IMR-90 (cell line): ENCODE results near the gene SMYD5. TPM values are rescaled to one million over a fixed set of nuclear protein-coding genes. Genes with fewer than 3 reads are reported as not detected.

Source experiments
- ATAC-seq: fragments of 200-7000 bp; cut with Tn5 transposase; 2 replicates; pipeline ENCODE4 v1.9.1; 2020; ENCODE audit warnings: low read depth, mild to moderate bottlenecking, moderate library complexity
- BruUV-seq: library from RNA; stranded (reverse); fragments of 400-500 nt; replicated peaks from 2 replicates; lab custom pipeline; 2021; lab: Mats Ljungman, UMichigan
- CTCF ChIA-PET: fragments of 300-600 bp; formaldehyde crosslinking; extraction: SDS; loops from one replicate; lab custom pipeline; 2021; ENCODE audit warnings: antibody characterized with exemption; lab: Yijun Ruan, JAX
- POLR2A ChIA-PET: fragments of 300-600 bp; sonication (Branson Sonifier 250); formaldehyde crosslinking; loops from one replicate; lab custom pipeline; 2022; ENCODE audit warnings: antibody characterized with exemption; ENCODE audit not compliant: unreplicated experiment; lab: Charles Lee
- DNase-seq: peaks from one replicate; pipeline ENCODE4 v3.0.0; 2013
- H2AFZ ChIP-seq: replicated peaks from 2 replicates; pipeline ENCODE3; 2013; ENCODE audit warnings: low read length, mild to moderate bottlenecking; ENCODE audit not compliant: poor library complexity
- H2AK5ac ChIP-seq: 2 replicates; pipeline ENCODE4 v1.6.1; 2013; ENCODE audit warnings: low read depth, low read length, inconsistent platforms
- H2AK9ac ChIP-seq: replicated peaks from 2 replicates; pipeline ENCODE3; 2013; ENCODE audit warnings: mild to moderate bottlenecking, low read depth, low read length, moderate library complexity; ENCODE audit not compliant: poor library complexity
- H2BK120ac ChIP-seq: 2 replicates; pipeline ENCODE4 v1.6.1; 2013; ENCODE audit warnings: low read depth, low read length, inconsistent platforms
- H2BK15ac ChIP-seq: 3 replicates; pipeline ENCODE4 v1.6.1; 2013; ENCODE audit warnings: low read depth, low read length, inconsistent platforms
- H2BK20ac ChIP-seq: 2 replicates; pipeline ENCODE4 v1.6.1; 2013; ENCODE audit warnings: low read depth, mild to moderate bottlenecking, inconsistent platforms, low read length, moderate library complexity
- H2BK5ac ChIP-seq: 2 replicates; pipeline ENCODE4 v1.6.1; 2013; ENCODE audit warnings: mild to moderate bottlenecking, low read depth, low read length, inconsistent platforms; ENCODE audit not compliant: poor library complexity, severe bottlenecking
- H3K14ac ChIP-seq: replicated peaks from 2 replicates; pipeline ENCODE4 v1.6.1; 2013; ENCODE audit warnings: low read depth, low read length, inconsistent platforms
- H3K18ac ChIP-seq: 2 replicates; pipeline ENCODE4 v1.6.1; 2013; ENCODE audit warnings: low read depth, low read length, control low read depth
- H3K23ac ChIP-seq: 2 replicates; pipeline ENCODE4 v1.6.1; 2013; ENCODE audit warnings: low read depth, low read length, inconsistent platforms
- H3K27ac ChIP-seq: 2 replicates; pipeline ENCODE4 v1.5.1; 2013; ENCODE audit warnings: mild to moderate bottlenecking, control low read depth, low read length; ENCODE audit not compliant: insufficient read depth
- H3K27me3 ChIP-seq: 2 replicates; pipeline ENCODE4 v1.6.1; 2013; ENCODE audit warnings: low read length; ENCODE audit not compliant: control insufficient read depth, insufficient read depth
- H3K36me3 ChIP-seq: 2 replicates; pipeline ENCODE4 v1.6.1; 2013; ENCODE audit warnings: low read length, mixed read lengths; ENCODE audit not compliant: control insufficient read depth, insufficient read depth
- H3K4ac ChIP-seq: 2 replicates; pipeline ENCODE4 v1.6.1; 2013; ENCODE audit warnings: low read depth, low read length, inconsistent platforms
- H3K4me1 ChIP-seq: 2 replicates; pipeline ENCODE4 v1.6.1; 2013; ENCODE audit warnings: low read length, mixed read lengths; ENCODE audit not compliant: control insufficient read depth, insufficient read depth
- H3K4me2 ChIP-seq: 2 replicates; pipeline ENCODE4 v1.6.1; 2013; ENCODE audit warnings: low read depth, mild to moderate bottlenecking, control low read depth, low read length, moderate library complexity
- H3K4me3 ChIP-seq: 2 replicates; pipeline ENCODE4 v1.5.1; 2013; ENCODE audit warnings: low read depth, mild to moderate bottlenecking, control low read depth, low read length, moderate library complexity; ENCODE audit not compliant: insufficient read depth
- H3K56ac ChIP-seq: 2 replicates; pipeline ENCODE4 v1.6.1; 2013; ENCODE audit warnings: low read length, inconsistent platforms; ENCODE audit not compliant: insufficient read depth; ENCODE audit errors: extremely low read depth
- H3K79me1 ChIP-seq, 2 experiments: 2 replicates each; pipeline ENCODE4 v1.6.1; 2013; ENCODE audit warnings: low read length in 2 of 2, inconsistent platforms in 1 of 2, low read depth in 1 of 2
- H3K9ac ChIP-seq: 2 replicates; pipeline ENCODE4 v1.6.1; 2013; ENCODE audit warnings: low read depth, low read length, control low read depth
- H3K9me1 ChIP-seq: 2 replicates; pipeline ENCODE4 v1.6.1; 2013; ENCODE audit warnings: low read length, inconsistent platforms; ENCODE audit not compliant: insufficient read depth
- H3K9me3 ChIP-seq: 2 replicates; pipeline ENCODE4 v1.6.1; 2013; ENCODE audit warnings: low read length; ENCODE audit not compliant: control insufficient read depth, insufficient read depth
- H4K20me1 ChIP-seq: 2 replicates; pipeline ENCODE4 v1.6.1; 2013; ENCODE audit warnings: low read length, inconsistent platforms; ENCODE audit not compliant: insufficient read depth
- H4K5ac ChIP-seq: 2 replicates; pipeline ENCODE4 v1.6.1; 2013; ENCODE audit warnings: mild to moderate bottlenecking, low read depth, low read length, control low read depth
- H4K8ac ChIP-seq, 2 experiments: 2 replicates each; pipeline ENCODE4 v1.6.1; 2013; ENCODE audit warnings: low read depth in 2 of 2, low read length in 2 of 2, control low read depth in 1 of 2, inconsistent platforms in 1 of 2
- H4K91ac ChIP-seq: 2 replicates; pipeline ENCODE4 v1.6.1; 2013; ENCODE audit warnings: low read depth, low read length, inconsistent platforms; ENCODE audit not compliant: insufficient read depth
- BHLHE40 ChIP-seq: fragments of 150-350 bp; IDR thresholded peaks from 2 replicates; pipeline ENCODE4 v1.6.1; 2016; ENCODE audit warnings: mild to moderate bottlenecking, low read depth, low read length
- CTCF ChIP-seq: conservative IDR thresholded peaks from 2 replicates; pipeline ENCODE4 v1.5.1; 2012; ENCODE audit warnings: mild to moderate bottlenecking, low read depth, low read length, improper control_type of control experiment
- ELK1 ChIP-seq: fragments of 150-350 bp; IDR thresholded peaks from 2 replicates; pipeline ENCODE4 v1.6.1; 2016; ENCODE audit warnings: low read depth, mild to moderate bottlenecking, low read length, moderate library complexity, borderline replicate concordance
- MAZ ChIP-seq: IDR thresholded peaks from 2 replicates; pipeline ENCODE4 v1.6.1; 2012; ENCODE audit warnings: low read depth, mild to moderate bottlenecking, low read length, improper control_type of control experiment, moderate library complexity, borderline replicate concordance
- MXI1 ChIP-seq: IDR thresholded peaks from 2 replicates; pipeline ENCODE4 v1.6.1; 2012; ENCODE audit warnings: low read depth, mild to moderate bottlenecking, low read length, moderate library complexity, borderline replicate concordance
- NFE2L2 ChIP-seq: fragments of 150-350 bp; IDR thresholded peaks from 2 replicates; pipeline ENCODE4 v1.6.1; 2016; ENCODE audit warnings: low read depth, mild to moderate bottlenecking, low read length
- POLR2A ChIP-seq: IDR thresholded peaks from 2 replicates; pipeline ENCODE4 v1.6.1; 2012; ENCODE audit warnings: mild to moderate bottlenecking, low read depth, low read length
- RCOR1 ChIP-seq: IDR thresholded peaks from 2 replicates; pipeline ENCODE4 v1.6.1; 2012; ENCODE audit warnings: mild to moderate bottlenecking, low read length, improper control_type of control experiment; ENCODE audit not compliant: insufficient replicate concordance
- SMC3 ChIP-seq: fragments of 150-350 bp; IDR thresholded peaks from 2 replicates; pipeline ENCODE4 v1.6.1; 2016; ENCODE audit warnings: low read depth, mild to moderate bottlenecking, antibody characterized with exemption, low read length, moderate library complexity
- USF2 ChIP-seq: fragments of 150-350 bp; IDR thresholded peaks from 2 replicates; pipeline ENCODE4 v1.6.1; 2017; ENCODE audit warnings: mild to moderate bottlenecking, antibody characterized with exemption, low read length, low read depth
- WGBS, 2 experiments: methylation state at CpG; one replicate each; pipeline versions ENCODE4 v1.1.5 to v1.1.7; 2013; ENCODE audit warnings: missing lambda C conversion rate in 2 of 2; ENCODE audit not compliant: insufficient read length in 1 of 2; ENCODE audit errors: extremely low coverage in 2 of 2; 5-methylcytosine and 5-hydroxymethylcytosine counted together
- dilution Hi-C: fragments of 300-500 bp; cut with HindIII; formaldehyde crosslinking; loops from one replicate; pipeline ENCODE4 v1.14.3; 2018; ENCODE audit warnings: low sequenced_read_pairs; ENCODE audit not compliant: unreplicated experiment
- in situ Hi-C: fragments of 300-500 bp; cut with MboI; formaldehyde crosslinking; loops from 3 replicates; pipeline ENCODE4 v1.14.3; 2019; ENCODE audit warnings: low sequenced_read_pairs, inconsistent platforms, mixed read lengths
- intact Hi-C: fragments of 100-400 bp; cut with micrococcal nuclease; formaldehyde crosslinking; loops from 2 replicates; pipeline ENCODE4 v1.10.0; 2022
- polyA plus RNA-seq, 3 experiments: library from polyadenylated mRNA; depleted of rRNA; stranded (reverse); fragments of >200 nt; gene quantifications; 2 replicates each; pipeline ENCODE4 v1.2.3, GENCODE V29; 2012; ENCODE audit warnings: low replicate concordance in 1 of 3
- total RNA-seq: library from RNA; depleted of rRNA; stranded (reverse); fragments of >200 nt; gene quantifications from 2 replicates; pipeline ENCODE4 v1.2.3, GENCODE V29; 2012

Gene SMYD5
- total and polyA plus RNA-seq, 2 of the 4 experiments (the other 2 are of a cell fraction): 17.8 to 19.7 TPM

GRCh38 chr2:73235315-73236028 lies 21.4 kb downstream of the SMYD5 start:
- H3K56ac ChIP-seq: no peak overlapping the region; the same call in 1 of the 2 replicates
- no peak overlapping the region for H2AK5ac ChIP-seq
- H4K8ac ChIP-seq: no peak overlapping the region
- peak overlapping the region; percentile 83; the same call in 1 of the 2 replicates for H3K27ac ChIP-seq
- TSS peak; percentile 41 for BruUV-seq
- H3K9me1 ChIP-seq: peaks cover 14% of the 10 kb centered on the region
- peak overlapping the region; percentile 88 for H2AK9ac ChIP-seq
- peak overlapping the region; percentile 83 for H3K4me3 ChIP-seq
- H3K4ac ChIP-seq: peak overlapping the region; percentile 85; the same call in 1 of the 2 replicates
- H4K91ac ChIP-seq: no peak overlapping the region
- H2BK20ac ChIP-seq: no peak overlapping the region
- peak overlapping the region; percentile 89 for H3K4me2 ChIP-seq
- CTCF ChIA-PET: interaction anchor here (0.9 to 1.3 kb wide), 2 partner anchors 9 to 11 kb away, joined by 3 to 6 read pairs; no protein-coding TSS in a partner anchor
- no peaks in the 10 kb centered on the region for H3K9me3 ChIP-seq
- H2BK5ac ChIP-seq: no peak overlapping the region
- peaks cover 9% of the 10 kb centered on the region for H3K36me3 ChIP-seq
- dilution Hi-C loops: no loop called here
- TF ChIP-seq POLR2A: no peak
- no peak for TF ChIP-seq SMC3
- no peak for TF ChIP-seq NFE2L2
- no peak for TF ChIP-seq ELK1
- no peak for TF ChIP-seq CTCF
- TF ChIP-seq MAZ: no peak
- TF ChIP-seq BHLHE40: no peak
- TF ChIP-seq MXI1: no peak
- no peak for TF ChIP-seq RCOR1
- no peak for TF ChIP-seq USF2
- H2AFZ ChIP-seq: no peak overlapping the region
- H3K23ac ChIP-seq: peak overlapping the region; percentile 87
- no peak for DNase-seq
- H3K4me1 ChIP-seq: peaks cover 7% of the 10 kb centered on the region
- H2BK120ac ChIP-seq: no peak overlapping the region
- peak overlapping the region; percentile 88; the same call in 1 of the 2 replicates for H3K14ac ChIP-seq
- no peak overlapping the region for H4K5ac ChIP-seq
- POLR2A ChIA-PET: no interaction called here
- H3K9ac ChIP-seq: peak overlapping the region; percentile 86
- H3K27me3 ChIP-seq: no peaks in the 10 kb centered on the region
- intact Hi-C loops: no loop called here
- peaks cover 14 to 63% of the 10 kb centered on the region in 2 experiments for H3K79me1 ChIP-seq
- no peak for ATAC-seq
- peaks cover 63% of the 10 kb centered on the region for H4K20me1 ChIP-seq
- no peak overlapping the region for H2BK15ac ChIP-seq
- in situ Hi-C loops: no loop called here
- no peak overlapping the region for H3K18ac ChIP-seq
- 87% methylated on average over 3 of the region's 11 CpGs; no CpG with 5 or more reads in 1 of the 2 experiments for WGBS, 2 experiments
